HG03159 (cell line): Measurements from ENCODE around the gene DHRSX.
"Not testable (repeated sequence)": the region's sequence is repeated elsewhere in the genome, so short reads cannot be mapped to it uniquely, and the experiment has no call there.

Experiments
- ATAC-seq: cut with Tn5 transposase; IDR thresholded peaks from one replicate; pipeline ENCODE4 v1.9.1; 2021; ENCODE audit warnings: mild to moderate bottlenecking, moderate library complexity; ENCODE audit not compliant: unreplicated experiment

DHRSX gene

DNA sequence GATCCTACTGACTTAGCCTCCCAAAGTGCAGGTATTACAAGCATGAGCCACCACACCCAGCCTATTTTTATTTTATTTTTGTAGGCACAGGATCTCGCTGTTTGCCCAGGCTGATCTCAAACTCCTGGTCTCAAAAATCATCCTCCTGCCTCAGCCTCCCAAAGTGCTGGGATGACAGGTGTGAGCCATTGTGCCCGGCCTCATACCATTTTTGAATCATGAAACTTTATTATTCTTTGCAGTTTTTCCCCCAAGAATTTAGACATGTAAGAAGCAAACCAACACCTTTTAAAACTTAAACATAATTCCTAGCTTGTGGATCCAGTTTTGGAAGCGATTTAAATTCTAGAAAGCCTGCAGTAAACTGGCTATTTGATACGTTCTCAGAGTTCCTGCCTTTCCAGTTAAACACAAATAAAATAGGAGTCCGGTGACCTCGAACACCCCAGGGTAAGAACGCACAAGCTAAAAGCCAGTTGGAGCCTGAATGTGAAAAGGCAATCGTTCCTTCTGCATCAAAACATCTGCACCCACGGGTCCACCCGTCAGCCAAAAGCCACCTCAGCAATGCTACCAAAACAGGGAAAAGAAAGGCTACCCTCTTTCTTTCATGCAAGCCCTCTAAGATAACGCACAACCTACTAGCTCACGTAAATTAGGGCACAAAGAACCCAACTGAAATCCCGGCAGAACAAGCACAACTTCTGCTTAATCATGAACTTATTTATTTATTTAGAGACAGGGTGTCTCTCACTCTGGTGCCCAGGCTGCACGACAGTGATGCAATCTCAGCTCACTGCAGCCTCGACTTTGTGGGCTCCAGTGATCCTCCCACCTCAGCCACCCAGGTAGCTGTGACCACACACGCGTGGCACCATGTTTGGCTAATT, 39.7 kb downstream of the DHRSX start:
- ATAC-seq: not testable (repeated sequence)

GRCh38 chrX:2460048-2460447, 40.7 kb downstream of the DHRSX start:
- ATAC-seq: not testable (repeated sequence)

DNA sequence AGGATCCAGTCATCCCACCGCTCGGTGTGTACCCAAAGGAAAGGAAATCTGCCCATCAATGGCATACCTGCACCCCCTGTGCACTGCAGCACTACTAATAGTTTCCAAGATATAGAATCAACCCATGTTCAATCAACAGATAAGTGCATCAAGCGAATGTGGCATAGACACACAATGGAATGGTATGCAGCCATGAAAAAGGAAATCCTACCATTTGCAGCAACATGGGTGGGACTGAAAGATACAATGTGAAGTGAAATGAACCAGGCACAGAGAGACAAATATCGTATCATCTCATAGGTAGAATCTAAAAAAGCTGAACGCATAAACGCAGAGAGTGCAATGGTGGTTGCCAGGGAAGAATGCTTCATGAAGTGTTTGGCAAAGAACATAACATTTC, 42.5 kb downstream of the DHRSX start:
- ATAC-seq: no peak

GRCh38 chrX:2457289-2458133, 43.3 kb downstream of the DHRSX start:
- no peak for ATAC-seq

GRCh38 chrX:2456091-2456490, 44.7 kb downstream of the DHRSX start:
- not testable (repeated sequence) for ATAC-seq

- ATAC-seq: not testable (repeated sequence)
Observed at GRCh38 chrX:2454620-2455019, 46.2 kb downstream of the DHRSX start.

DNA sequence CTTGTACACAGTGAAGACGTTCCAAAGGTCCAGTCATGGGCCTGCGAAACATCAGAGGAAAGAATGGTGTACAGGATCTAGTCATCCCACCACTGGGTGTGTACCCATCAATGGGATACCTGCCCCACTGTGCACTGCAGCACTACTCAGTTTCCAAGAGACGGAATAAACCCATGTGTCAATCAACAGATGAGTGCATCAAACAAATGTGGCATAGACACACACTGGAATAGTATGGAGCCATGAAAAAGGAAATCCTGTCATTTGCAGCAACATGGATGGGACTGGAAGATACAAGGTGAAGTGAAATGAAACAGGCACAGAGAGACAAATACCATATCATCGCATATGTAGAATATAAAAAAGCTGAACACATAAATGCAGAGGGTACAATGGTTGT, 48.0 kb downstream of the DHRSX start:
- ATAC-seq: no peak

DNA sequence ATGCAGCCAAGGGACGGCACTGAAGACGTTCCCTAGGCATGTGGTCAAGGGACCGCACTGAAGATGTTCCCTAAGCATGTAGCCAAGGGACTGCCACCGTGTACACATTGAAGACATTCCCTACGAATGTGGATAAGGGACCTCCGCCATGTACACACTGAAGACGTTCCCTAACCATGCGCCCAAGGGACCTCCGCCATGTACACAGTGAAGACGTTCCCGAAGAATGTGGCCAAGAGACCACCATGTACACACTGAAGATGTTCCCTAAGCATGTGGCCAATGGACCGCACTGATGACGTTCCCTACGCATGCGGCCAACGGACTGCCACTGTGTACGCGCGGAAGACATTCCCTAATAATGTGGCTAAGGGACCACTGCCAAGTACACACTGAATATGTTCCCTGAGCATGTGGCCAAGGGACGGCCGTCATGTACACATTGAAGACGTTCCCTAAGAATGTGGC, 48.4 kb downstream of the DHRSX start:
- no peak for ATAC-seq

- no peak for ATAC-seq
Observed at GRCh38 chrX:2451501-2452316, 49.1 kb downstream of the DHRSX start.

- ATAC-seq: no peak
Observed at GRCh38 chrX:2450681-2451080, 50.1 kb downstream of the DHRSX start.

- no peak for ATAC-seq
Observed at GRCh38 chrX:2449135-2449886, 51.5 kb downstream of the DHRSX start.

GRCh38 chrX:2447484-2447883, 53.3 kb downstream of the DHRSX start:
- no peak for ATAC-seq

DNA sequence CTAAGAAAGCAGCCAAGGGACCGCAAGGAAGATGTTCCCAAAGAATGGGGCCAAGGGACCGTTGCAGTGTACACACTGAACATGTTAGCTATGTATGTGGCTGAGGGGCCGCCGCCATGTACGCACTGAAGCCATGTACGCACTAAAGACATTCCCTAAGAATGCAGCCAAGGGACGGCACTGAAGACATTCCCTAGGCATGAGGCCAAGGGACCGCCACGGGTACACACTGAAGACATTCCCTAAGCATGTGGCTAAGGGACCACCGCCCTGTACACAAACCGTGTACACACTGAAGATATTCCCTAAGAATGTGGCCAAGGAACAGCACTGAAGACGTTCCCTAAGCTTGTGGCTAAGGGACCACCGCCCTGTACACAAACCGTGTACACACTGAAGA, 54.0 kb downstream of the DHRSX start:
- no peak for ATAC-seq

DNA sequence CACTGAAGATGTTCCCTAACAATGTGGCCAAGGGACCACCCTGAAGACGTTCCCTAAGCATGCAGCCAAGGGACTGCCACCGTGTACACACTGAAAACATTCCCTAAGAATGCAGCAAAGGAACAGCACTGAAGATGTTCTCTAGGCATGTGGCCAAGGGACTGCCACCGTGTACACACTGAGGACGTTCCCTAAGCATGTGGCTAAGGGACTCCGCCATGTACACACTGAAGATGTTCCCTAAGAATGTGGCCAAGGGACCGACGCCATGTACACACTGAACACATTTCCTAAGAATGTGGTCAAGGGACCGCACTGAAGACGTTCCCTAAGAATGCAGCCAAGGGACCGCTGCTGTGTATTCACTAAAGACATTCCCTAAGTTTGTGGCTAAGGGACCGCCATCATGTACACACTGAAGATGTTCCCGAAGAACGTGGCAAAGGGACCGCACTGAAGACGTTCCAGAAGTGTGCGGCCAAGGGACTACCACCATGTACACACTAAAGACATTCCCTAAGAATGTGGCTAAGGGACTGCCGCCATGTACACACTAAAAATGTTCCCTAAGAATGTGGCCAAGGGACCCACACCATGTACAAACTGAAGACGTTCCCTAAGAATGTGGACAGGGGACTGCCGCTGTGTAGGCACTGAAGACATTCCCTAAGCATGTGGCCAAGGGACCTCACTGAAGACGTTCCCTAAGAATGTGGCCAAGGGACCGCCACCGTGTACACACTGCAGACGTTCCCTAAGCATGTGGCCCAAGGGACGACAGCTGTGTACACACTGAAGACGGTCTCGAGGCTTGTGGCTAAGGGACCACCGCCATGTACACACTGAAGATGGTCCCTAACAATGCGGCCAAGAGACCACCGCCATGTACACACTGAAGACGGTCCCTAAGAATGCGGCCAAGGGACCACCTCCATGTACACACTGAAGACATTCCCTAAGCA, 54.8 kb downstream of the DHRSX start:
- ATAC-seq: no peak

GRCh38 chrX:2442694-2443093, 58.1 kb downstream of the DHRSX start:
- ATAC-seq: no peak

- no peak for ATAC-seq
Observed at GRCh38 chrX:2441466-2441865, 59.3 kb downstream of the DHRSX start.

GRCh38 chrX:2439613-2440012, 61.2 kb downstream of the DHRSX start:
- ATAC-seq: no peak

- no peak for ATAC-seq
Observed at GRCh38 chrX:2435465-2435864, 65.3 kb downstream of the DHRSX start.
